Right ventricle myocardium inferior (tissue), 1 donor: ENCODE measurements around the gene ACKR1. TPM values are rescaled to one million over a fixed set of nuclear protein-coding genes. Genes with fewer than 3 reads are reported as not detected.
A peak's percentile ranks its signal among the peaks of the same experiment; 100 is the strongest.

Source experiments
- ATAC-seq: fragments of 200-7000 bp; cut with Tn5 transposase; one replicate; pipeline ENCODE4 v1.9.1; 2020; ENCODE audit warnings: mild to moderate bottlenecking, moderate library complexity
- DNase-seq: peaks from one replicate; pipeline ENCODE4 v3.0.0; 2021; ENCODE audit errors: missing footprints
- intact Hi-C: fragments of 100-400 bp; cut with DNase I; formaldehyde crosslinking; loops from one replicate; pipeline ENCODE4 v1.11.0; 2022
- long read RNA-seq: library from polyadenylated mRNA; unstranded; transcript quantifications from one replicate; pipeline ENCODE4 v2.0.0, GENCODE V29; 2021
- total RNA-seq: library from RNA; stranded (reverse); fragmentation: NEBNext Ultra II Directional; extraction: Animal tissue kit (Norgen Biotek cat#: 25700); gene quantifications from one replicate; pipeline ENCODE4 v1.2.1, GENCODE V29; 2021
- donor health status: DM: no; HTN: yes; CAD: no; lungs with severe emphysema.

The ACKR1 gene, protein sequence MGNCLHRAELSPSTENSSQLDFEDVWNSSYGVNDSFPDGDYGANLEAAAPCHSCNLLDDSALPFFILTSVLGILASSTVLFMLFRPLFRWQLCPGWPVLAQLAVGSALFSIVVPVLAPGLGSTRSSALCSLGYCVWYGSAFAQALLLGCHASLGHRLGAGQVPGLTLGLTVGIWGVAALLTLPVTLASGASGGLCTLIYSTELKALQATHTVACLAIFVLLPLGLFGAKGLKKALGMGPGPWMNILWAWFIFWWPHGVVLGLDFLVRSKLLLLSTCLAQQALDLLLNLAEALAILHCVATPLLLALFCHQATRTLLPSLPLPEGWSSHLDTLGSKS
- 16.2 TPM for total RNA-seq
- long read RNA-seq, transcript ACKR1-202 (2 exons, 2,008 nt) = major isoform, 7 of 7 reads
- long read RNA-seq, partial matches to known transcripts = 0 of 7 reads
- long read RNA-seq, other reads (novel, unspliced or antisense) = 0 of 7 reads

DNA sequence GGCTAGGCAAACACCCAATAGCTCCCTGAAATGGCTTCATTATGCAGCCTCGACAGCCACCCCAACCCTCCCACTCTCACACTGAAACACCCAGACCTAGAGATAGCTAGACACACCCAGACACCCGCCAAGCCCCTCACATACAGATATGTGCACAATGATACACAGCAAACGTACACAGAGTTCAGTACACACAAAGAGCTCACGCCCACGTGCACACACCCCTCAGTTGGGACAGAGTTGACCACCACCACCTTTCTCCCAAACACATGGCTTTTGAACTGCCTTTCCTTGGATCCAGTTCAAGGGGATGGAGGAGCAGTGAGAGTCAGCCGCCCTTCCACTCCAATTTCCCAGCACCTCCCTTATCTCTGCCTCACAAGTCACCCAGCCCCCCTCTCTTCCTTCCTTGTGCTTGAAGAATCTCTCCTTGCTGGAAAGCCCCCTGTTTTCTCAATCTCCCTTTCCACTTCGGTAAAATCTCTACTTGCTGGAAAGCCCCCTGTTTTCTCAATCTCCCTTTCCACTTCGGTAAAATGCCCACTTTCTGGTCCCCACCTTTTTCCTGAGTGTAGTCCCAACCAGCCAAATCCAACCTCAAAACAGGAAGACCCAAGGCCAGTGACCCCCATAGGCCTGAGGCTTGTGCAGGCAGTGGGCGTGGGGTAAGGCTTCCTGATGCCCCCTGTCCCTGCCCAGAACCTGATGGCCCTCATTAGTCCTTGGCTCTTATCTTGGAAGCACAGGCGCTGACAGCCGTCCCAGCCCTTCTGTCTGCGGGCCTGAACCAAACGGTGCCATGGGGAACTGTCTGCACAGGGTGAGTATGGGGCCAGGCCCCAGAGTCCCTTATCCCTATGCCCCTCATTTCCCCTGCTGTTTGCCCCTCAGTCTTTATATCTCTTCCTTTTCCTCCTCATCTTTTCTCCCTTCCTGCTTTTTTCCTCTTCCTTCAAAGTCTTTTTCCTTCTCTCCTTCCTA is at the start of gene ACKR1:
ACKR1 (plus strand) TSS at position 715 of the 981 bp plus-strand sequence; CDS start at position 800, 85 bp downstream.
- intact Hi-C loops = no loop called here
- no peak for ATAC-seq

DNA sequence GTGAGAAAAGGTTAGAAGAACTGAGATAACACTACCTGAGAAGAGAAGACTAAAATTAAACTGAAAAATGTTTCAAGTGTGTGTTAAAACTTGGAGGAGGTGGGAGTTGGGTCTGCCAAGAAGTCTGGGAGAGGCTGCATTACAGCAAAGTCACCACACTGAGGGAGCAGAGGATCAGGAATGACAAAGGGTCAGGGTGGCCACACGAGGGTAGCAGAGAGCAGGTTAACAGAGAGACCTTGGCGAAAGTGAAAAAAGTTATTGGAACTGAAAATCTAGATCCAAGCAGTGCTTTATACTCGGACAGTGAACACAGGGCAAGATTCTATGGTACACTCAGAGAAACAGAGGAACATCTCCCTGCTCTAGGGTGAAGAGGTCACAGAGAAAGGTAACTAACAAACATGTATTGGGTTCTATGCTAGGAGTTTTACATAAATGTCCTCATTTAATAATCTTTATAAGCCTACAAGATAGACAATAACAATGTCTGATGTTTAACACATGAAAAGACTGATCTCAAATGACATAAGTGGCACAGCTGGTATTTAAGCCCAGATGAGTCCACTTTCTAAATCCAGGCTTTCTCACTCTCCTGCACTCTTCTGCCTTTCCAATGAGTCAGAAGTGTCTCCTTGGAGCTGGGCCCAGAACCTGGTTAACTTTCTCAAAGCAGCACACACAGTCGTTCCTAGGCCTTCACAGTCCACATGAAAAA is 43.5 kb upstream of the ACKR1 start:
- intact Hi-C loops = loop anchor here (2.0 to 5.0 kb wide), 2 partner anchors 36 to 54 kb away; no protein-coding TSS in a partner anchor
- peak; percentile 69 for DNase-seq
- ATAC-seq = peak; percentile 99

More for the DNA sequence above, at the start of gene ACKR1:
- DNase-seq = no peak

DNA sequence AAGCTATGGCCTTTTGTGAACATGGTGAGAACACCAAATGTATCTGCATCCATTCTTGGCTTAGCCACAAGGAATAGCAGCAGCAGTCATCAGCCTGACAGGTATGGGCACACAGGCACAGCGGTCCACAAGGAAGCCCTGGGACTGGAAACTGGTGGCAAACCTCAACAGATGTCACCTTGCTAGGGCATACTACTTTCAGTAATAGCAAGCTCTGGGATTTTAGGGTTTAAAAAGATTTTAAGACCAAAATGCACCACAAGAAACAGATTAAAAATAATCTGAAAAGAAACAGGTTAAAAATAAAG is 43.0 kb upstream of the ACKR1 start:
- ATAC-seq (no peak), DNase-seq (no peak)
- intact Hi-C loops = loop anchor here (2.0 to 5.0 kb wide), 2 partner anchors 36 to 53 kb away; no protein-coding TSS in a partner anchor

DNA sequence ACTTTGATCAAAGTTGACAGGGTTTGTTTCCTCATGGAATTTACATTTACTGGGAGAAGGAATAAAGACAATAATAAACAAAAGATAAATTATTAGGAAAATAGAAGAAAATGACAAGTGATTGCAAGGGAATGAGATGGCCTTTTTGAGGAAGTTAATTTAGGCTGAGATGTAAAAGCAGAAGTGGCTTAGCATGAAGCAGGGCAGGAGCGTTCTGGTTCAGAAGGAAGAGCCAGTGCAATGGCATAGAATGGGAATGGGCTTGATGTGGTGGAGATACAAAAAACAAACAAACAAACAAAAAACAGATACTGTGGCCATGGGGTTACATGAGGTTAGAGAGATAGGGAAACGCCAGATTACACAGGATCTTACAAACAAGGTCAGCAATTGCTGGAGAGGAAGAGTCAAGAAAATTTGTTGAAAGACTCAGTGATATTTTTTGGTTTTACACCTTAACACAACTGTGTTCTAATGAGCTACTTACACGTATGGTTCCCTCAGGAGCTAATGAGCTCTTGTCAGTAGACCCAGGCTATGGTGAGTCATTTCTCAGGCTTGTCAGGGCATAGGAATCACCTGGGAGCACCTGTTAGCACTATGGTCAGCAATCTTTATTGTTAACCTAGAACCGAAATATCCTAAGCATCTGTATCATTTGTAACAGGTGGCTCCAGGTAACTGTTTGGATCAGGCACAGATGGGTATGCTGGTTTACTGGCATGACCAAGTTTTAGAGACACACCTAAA is 42.0 kb upstream of the ACKR1 start:
- intact Hi-C loops = loop anchor here (5.0 kb wide), 1 partner anchor 35 kb away; no protein-coding TSS in a partner anchor
- DNase-seq (no peak), ATAC-seq (no peak)

DNA sequence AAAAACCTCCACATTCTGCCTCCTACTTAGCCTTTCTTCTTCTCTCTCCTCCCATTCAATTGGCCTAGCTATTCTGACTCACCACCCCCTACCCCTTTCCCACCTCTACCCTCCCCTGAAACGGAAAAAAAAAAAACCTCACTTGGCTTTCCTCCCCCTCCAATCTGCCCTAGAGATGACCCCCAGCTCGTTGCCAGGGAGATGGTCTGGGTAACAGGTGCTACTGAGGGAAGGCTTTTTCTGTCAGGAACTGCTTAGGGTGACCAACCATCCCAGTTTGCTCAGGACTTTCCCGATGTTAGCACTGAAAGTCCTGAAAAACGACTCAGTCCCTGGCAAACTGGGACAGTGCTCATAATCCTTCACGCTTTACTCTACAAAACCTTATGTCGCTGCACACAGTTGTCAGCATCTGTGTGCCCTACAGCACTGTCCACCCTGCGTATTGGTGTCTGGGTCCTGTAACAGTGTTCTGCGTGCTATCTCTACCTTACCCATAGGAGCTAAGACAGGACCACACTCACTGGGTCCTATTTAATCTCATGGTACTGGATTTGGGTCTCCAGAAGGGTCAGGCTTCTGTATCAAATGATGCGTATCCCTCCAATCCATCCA is 41.0 kb upstream of the ACKR1 start:
- ATAC-seq (no peak), DNase-seq (no peak)
- intact Hi-C loops = loop anchor here (5.0 kb wide), 1 partner anchor 34 kb away; no protein-coding TSS in a partner anchor

DNA sequence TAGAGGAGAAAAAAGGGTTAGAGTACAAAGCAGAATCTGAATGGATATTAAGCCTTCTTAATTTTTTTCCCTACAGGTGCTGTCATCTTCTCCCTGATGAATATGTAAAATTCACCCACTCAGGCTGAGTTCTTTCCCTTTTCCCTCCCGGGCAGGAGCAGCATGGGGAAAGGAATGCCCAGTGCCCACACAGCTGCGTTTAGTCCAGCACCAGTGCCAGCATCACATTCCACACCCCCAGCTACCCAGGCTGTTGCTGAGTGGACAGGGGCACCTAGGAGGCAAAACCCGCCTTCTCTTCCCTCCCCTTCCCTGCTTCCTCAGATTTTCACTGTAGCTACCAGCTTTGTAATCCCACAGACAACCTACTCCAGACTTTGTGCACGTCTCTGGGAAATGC is 36.6 kb upstream of the ACKR1 start:
- DNase-seq = no peak
- intact Hi-C loops = no loop called here
- no peak for ATAC-seq

DNA sequence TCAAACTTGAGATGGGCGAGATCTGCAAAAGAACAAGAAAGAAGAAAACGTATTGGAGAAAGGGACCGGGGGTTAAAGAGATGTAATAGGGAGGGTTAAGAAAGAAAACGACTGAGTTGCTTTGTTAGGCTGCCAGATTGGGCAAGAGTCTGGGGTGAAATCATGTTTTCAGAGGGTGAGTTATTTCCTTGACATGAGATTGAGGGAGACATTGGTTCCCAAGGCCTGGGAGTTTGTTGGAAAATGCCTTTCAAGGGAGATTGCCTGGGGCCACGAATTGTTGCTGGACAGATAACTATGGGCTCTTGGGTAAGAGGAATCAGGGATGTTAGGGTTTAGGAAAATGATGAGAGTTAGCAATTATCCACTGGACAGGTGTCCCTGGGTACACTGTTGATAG is 34.0 kb upstream of the ACKR1 start:
- no peak for ATAC-seq
- intact Hi-C loops = no loop called here
- no peak for DNase-seq

DNA sequence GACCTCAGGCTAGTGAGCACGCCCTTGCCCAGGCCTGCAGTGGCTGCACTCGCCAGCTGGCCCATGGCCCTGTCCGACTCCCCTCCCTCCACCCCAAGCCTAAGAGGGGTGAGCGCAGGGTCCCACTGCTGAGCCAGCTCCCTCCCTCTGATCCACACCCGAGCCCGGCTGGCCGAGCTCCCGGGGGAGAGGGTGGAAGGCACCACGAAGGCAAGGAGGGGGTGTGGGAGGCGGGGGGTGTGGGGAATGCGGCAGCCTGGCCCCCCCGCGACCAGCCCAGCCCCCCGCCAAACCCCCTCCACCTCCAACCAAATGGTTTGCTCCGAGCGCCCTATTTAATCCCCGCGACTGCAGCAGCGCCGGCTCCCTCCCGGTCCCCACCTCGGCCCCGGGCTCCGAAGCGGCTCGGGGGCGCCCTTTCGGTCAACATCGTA is 33.4 kb upstream of the ACKR1 start, which contains the start of gene CADM3:
CADM3 (plus strand) TSS at position 362 of the 434 bp plus-strand sequence. CDS start 151 bp downstream, outside the sequence.
- intact Hi-C loops = no loop called here
- DNase-seq (no peak), ATAC-seq (peak; percentile 30)

DNA sequence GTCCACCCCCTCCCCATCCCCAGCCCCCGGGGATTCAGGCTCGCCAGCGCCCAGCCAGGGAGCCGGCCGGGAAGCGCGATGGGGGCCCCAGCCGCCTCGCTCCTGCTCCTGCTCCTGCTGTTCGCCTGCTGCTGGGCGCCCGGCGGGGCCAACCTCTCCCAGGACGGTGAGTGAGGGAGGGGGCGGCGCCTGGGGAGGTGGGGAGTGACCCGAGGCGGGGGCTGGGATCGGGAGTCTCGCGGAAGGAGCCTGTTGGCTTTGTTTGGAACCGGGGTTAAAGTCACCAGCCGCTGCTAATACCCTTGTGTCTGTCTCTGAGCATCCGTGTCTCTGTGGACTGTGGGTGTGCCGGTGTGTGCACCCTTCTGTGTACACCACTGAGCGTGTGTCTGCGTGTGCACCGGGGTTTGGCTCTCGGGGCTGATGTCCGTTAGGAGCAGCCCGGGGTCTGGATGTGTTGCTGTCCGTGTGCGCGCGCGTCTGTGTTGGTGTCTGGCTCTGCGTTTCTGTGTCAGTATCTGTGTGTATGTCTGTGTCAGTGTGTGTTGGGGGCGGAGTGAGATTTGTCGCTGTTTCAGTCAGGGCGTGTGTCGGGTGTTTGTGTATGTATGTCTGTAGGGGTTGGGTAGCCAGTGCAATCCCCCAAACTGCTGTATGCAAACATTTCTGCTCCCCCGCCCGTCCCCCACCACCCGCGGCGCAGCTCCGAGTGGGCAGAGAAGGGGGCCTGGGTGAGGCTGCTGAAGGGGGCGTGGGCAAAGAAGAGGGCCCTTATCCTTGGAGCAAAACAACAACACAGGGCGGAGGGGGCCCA is 32.8 kb upstream of the ACKR1 start:
- ATAC-seq (no peak), DNase-seq (no peak)
- intact Hi-C loops = no loop called here

DNA sequence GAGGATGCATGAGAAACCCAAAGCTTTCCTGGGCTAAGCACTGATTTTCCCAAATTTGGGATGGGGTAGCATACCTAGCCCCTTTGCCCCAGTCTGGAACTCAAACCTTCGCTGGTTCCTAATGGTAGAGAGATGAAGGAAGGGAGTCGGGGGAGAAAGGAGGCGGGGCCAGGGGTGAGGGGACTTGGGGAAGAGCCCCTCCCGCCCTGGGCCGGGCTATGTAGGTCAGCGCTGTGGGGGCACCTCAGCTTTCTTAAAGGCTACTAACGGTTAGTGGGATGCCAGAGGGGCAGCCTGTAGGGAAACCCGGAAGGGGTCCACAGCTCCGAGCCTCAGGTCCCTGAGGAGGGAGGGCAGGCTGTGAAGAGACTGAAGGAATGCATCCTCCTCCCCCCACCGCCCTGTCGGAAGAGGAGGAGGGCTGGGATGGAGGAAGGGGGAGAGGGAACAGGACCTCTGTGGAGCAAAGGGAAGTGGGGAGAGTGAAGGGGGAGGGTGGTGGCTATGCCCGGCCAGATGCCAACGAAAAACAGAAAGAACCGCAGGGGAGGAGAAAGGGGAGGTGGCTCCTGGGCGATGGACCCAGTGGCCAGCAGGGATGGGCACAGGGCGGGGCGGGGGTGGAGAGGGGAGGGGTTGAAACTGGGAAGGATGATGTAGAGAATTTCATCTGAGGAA is 31.9 kb upstream of the ACKR1 start:
- no peak for DNase-seq
- ATAC-seq = peak; percentile 48
- intact Hi-C loops = no loop called here

DNA sequence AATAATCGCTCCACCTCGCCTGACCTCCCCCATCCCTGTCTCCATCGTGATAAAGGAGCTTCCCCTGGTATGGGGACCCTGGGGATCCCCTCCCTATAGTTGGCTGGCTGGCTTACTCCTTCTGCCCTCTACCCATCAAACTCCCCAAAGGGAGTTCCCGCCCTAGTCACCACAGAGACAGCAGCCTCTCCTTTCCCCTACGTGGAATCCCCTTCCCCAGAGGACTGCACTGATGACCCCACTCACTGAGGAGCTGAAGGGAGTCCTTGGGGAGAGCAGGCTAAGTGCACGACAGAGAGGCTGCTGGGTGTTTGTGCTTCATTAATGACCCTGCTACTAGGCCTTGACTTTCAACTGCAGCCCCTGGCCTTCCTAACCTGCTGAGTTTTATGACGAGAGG is 31.4 kb upstream of the ACKR1 start:
- intact Hi-C loops = no loop called here
- no peak for DNase-seq

DNA sequence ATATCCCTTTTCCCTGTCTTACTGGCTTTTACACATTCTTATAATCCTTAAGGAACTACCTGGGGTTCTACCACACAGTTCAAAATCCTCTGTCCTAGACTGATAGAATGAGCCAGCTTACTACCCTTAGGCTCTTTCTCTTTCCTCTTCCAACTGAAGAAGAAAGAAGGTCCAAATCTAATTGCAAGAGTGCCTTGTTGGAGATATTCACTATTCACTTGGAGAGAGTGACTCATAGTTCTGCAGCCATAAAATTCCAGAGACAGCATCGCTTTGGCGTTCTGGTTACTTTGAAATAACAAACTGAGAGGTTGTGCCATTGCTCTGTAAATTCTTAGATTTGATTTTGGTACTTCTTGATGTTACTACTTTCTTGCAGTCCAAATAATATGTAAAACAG is 29.1 kb upstream of the ACKR1 start:
- ATAC-seq (no peak), DNase-seq (no peak)
- intact Hi-C loops = no loop called here

More for the DNA sequence above, 31.4 kb upstream of the ACKR1 start:
- ATAC-seq = no peak

DNA sequence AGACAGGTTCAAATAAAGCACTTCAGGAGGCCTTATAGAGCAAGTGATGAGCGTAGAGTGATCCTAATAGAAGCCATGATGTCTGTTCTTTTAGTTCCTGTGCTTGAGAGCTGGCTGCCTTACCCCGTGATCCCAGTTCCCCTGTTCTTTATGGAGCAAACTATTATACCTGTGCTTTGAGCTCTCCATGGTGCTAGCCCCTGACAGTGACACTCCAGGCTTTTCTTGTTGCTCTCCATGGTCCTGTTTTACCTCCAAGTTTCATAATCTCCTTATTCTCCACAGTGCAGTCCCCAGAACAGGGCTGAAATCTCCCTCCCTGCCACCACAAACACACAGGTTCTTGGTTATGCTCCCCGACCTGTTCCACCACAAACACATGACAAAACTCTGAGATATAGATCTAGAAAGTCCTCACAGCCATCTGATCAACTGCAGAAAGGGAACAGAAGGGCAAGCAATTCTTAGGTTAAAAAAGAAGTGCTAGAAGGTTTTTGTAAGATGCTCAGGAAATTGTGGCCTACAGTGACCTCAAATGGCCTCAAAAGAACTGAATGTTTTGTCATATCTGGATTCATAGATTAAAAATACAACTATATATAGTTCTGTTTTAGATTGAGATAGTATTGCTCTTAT is 27.3 kb upstream of the ACKR1 start:
- intact Hi-C loops = loop anchor here (1.0 kb wide), 1 partner anchor 17 kb away; no protein-coding TSS in a partner anchor
- peak; percentile 46 for ATAC-seq
- DNase-seq = no peak

DNA sequence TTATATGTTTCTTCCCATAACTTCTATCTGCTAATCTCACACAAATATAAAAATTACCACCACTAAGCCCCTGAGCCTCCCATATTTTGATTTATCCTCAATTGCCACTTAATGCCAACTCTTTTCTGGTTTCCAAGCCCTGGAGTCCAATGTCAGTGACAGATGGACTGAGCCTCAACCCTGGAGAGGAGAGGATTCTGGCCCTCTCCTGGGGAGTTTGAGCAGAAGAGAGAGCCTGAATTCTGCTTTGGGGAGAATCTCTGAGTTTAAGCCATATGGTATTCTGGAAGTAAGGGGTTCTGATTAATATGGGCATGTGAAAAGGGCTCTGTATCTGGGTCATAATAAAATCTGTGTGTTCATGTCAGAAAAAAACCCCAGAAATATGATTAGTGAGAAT is 24.8 kb upstream of the ACKR1 start:
- intact Hi-C loops = no loop called here
- no peak for ATAC-seq
- no peak for DNase-seq

DNA sequence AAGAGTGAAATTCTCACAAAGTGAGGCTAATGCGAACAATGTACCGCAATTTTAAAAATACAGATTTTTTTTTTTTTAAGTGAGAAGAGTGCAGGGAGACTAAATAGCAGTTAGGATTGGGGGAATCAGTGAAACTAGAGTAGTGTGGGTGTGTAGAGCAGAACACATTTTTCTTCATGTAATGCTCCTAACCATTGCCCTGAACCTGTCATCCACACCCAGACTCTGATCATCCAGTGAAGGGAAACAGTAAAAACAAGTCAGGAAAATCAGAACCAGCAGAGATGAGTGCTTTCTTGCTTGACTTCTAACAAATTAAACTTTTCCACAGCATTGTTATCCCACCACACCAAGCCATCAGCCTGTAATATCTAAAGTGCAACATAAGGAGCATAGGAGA is 24.2 kb upstream of the ACKR1 start:
- intact Hi-C loops = no loop called here
- ATAC-seq (no peak), DNase-seq (no peak)
